ENCODE results near the gene RAB3IL1.

The RAB3IL1 gene

DNA sequence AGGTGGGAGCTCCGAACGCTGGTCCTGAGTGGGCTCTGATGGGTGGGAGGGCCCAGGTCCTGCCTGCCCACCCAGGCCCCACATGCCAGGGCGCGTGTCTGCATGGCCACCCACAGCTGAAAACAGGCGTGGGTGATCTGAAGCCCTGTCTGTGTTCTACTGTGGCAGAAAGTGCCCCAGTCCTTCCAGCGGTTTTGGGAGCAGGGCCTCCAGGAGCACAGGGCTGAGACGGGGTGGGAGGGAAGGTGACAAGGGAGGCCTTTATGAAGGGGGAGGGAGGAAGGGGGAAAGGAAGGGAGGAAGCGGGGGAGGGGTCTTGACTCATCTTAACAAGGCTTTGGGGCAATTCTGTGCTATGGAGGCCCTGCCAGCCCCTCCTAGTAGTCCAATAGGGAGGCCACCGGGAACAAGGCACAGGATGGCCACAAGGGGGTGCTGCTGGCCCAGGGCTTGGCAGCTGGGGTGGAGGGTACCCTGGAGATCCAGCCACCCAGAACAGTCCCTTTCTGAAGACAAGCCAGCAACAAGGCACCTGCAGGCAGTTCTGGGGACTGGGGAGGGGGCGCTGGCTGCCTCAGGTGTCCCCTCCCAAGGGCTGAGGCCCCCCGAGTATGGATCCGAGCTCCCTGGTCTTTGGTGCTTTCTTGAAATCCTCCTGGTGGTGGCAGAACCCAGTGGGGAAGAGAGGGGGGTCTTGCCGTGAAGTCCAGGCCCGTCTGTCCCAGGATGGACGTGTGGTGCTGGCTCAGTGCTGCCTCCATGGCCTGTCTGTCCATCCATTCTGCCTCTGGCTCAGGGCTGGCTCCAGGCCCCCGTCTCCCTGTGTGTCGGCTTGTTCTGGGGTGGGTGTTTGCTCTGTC lies 19.7 kb downstream of the RAB3IL1 start:
- DNase-seq (ENCODE audit: low read depth), result peak; percentile 78
- no peak overlapping the region for H3K4me3 ChIP-seq (ENCODE audit: low read depth, low read length)
- TF ChIP-seq, protein P1, sequence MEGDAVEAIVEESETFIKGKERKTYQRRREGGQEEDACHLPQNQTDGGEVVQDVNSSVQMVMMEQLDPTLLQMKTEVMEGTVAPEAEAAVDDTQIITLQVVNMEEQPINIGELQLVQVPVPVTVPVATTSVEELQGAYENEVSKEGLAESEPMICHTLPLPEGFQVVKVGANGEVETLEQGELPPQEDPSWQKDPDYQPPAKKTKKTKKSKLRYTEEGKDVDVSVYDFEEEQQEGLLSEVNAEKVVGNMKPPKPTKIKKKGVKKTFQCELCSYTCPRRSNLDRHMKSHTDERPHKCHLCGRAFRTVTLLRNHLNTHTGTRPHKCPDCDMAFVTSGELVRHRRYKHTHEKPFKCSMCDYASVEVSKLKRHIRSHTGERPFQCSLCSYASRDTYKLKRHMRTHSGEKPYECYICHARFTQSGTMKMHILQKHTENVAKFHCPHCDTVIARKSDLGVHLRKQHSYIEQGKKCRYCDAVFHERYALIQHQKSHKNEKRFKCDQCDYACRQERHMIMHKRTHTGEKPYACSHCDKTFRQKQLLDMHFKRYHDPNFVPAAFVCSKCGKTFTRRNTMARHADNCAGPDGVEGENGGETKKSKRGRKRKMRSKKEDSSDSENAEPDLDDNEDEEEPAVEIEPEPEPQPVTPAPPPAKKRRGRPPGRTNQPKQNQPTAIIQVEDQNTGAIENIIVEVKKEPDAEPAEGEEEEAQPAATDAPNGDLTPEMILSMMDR (conservative IDR thresholded peaks at IDR 0.05; ENCODE audit: low read depth, low read length), result peak; percentile 92

DNA sequence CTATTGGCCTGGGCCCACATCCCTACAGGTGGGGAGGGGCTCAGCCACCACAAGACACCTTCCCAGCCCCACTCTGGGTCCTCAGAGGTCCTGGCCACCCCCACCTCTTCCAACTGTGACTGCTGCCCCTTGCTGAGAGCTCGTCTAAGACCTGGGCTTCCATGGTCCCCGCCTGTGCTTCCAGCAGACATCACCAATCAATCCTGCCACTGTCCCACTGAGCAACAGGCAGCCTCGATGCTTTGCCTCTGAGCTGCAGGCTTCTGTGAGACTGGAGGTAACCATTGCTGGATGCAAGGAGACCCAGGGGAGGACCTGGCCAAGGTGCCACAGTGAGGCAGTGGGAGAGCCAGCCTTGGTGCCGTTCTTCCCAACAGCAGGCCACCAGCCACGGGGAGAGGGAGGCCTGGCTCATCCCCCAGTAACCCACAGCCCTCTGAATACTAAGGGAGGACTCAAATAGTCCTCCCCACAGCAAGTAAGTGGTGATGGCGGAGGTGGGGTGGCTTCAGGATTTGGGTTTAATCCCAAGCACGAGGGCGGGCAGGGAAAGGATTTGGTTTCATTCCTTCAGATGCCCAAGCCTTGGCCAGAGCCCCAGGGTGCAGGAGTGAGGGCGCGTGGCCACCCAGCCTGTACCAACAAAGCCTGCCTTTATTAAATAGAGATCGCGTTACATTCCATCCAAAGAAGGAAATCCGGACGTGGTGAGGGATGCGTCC lies 20.5 kb downstream of the RAB3IL1 start:
- no peak for DNase-seq (ENCODE audit: low read depth)
- TF ChIP-seq, protein P1 (conservative IDR thresholded peaks at IDR 0.05; ENCODE audit: low read depth, low read length), result no peak
- H3K4me3 ChIP-seq (ENCODE audit: low read depth, low read length), result no peak overlapping the region

DNA sequence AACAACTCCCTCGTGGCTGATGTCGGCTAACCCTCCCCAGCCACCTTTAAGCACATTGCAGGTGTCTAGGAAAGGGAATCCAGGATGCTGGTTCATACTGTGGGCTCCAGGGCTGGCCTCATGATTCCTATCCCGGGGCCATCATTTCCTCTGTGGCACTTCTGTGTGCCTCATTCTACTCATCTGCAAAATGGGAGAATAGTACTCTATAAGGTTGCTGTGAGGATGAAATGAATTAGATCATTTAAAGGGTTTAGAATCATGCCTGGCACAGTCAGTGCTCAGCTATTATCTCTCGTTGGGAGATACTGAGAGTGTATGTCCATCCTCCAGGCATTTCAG lies 21.7 kb downstream of the RAB3IL1 start:
- TF ChIP-seq, protein P1 (conservative IDR thresholded peaks at IDR 0.05; ENCODE audit: low read depth, low read length), result no peak
- H3K4me3 ChIP-seq (ENCODE audit: low read depth, low read length), result no peak overlapping the region
- no peak for DNase-seq (ENCODE audit: low read depth)

DNA sequence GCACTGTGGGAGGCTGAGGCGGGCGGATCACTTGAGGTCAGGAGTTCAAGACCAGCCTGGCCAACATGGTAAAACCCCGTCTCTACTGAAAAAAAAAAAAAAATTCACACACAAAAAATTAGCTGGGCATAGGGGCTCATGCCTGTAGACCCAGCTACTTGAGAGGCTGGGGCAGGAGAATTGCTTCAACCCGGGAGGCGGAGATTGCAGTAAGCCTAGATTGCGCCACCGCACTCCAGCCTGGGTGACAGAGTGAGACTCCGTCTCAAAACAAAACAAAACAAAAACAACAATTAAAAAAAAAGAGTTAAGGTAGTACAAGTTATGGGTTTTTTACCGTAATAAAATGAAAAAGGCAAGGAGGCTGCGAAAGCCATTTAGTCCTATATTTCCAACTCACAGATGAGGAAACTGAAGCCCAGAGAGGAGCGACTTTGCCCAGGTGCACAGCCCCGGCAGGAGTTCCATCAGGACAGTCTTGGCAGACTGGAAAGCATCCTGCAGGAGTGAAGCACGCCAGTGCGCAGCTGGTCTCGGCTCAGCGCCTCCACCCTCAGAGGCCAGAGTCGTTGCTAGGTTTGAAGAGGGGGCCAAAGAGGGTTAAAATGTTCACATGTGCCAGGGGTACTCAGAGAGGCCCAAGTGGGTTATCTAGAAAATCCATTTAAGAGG lies 22.2 kb downstream of the RAB3IL1 start:
- H3K4me3 ChIP-seq (ENCODE audit: low read depth, low read length), result no peak overlapping the region
- TF ChIP-seq, protein P1 (conservative IDR thresholded peaks at IDR 0.05; ENCODE audit: low read depth, low read length), result no peak
- no peak for DNase-seq (ENCODE audit: low read depth)

DNA sequence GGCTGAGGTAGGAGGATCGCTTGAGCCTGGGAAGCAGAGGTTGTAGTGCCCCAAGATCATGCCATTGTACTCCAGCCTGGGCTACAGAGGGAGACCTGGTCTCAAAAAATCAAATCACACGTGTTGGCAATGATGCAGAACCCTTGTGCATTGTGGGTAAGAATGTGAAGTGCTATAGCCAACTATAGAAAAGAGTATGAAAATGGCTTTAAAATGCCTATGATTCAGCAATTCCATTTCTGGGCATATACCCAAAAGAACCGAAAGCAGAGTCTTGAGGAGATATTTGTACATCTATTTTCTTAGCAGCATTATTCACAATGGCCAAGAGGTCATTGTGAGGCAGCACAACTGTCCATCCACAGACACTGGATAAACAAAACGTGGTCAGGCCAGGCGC lies 23.4 kb downstream of the RAB3IL1 start:
- no peak overlapping the region for H3K4me3 ChIP-seq (ENCODE audit: low read depth, low read length)
- peak; percentile 95 for DNase-seq (ENCODE audit: low read depth)
- TF ChIP-seq, protein P1 (conservative IDR thresholded peaks at IDR 0.05; ENCODE audit: low read depth, low read length), result no peak

DNA sequence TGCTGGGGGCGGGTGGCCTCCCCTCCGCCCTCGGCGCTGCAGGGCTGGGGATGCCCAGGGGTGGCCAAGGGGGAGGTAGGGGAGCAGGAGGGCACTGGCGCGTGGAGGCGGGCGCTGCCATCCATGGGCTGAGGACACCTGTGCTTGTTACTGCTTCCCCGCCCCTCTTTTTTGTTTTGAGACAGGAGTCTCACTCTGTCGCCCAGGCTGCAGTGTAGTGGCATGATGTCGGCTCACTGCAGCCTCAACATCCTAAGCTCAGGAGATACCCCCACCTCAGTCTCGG lies 25.3 kb downstream of the RAB3IL1 start:
- TF ChIP-seq, protein P1 (conservative IDR thresholded peaks at IDR 0.05; ENCODE audit: low read depth, low read length), result peak; percentile 27
- H3K4me3 ChIP-seq (ENCODE audit: low read depth, low read length), result peak overlapping the region; percentile 73

More for the DNA sequence above, 25.3 kb downstream of the RAB3IL1 start:
- no peak for DNase-seq (ENCODE audit: low read depth)

Data from choroid plexus epithelial cell (primary cell).